Osteoblast (primary cell): ENCODE results near the gene OR2A5. TPM values are rescaled to one million over a fixed set of nuclear protein-coding genes. Genes with fewer than 3 reads are reported as not detected.
"Not testable (repeated sequence)": the region's sequence is repeated elsewhere in the genome, so short reads cannot be mapped to it uniquely, and the experiment has no call there.

Source experiments
- DNase-seq: peaks from one replicate; pipeline ENCODE4 v3.0.0; 2011; ENCODE audit warnings: low spot score, mixed read lengths; ENCODE audit not compliant: insufficient read length; ENCODE audit errors: missing footprints
- H2AFZ ChIP-seq: 2 replicates; pipeline ENCODE4 v1.6.0; 2011; ENCODE audit warnings: mild to moderate bottlenecking, low read length
- H3K27ac ChIP-seq: 2 replicates; pipeline ENCODE4 v1.5.1; 2011; ENCODE audit warnings: mild to moderate bottlenecking, low read depth, low read length, moderate library complexity
- H3K27me3 ChIP-seq: 2 replicates; pipeline ENCODE4 v1.6.0; 2012; ENCODE audit warnings: mild to moderate bottlenecking, control low read depth, inconsistent platforms, low read length, moderate library complexity; ENCODE audit not compliant: insufficient read depth
- H3K36me3 ChIP-seq: 2 replicates; pipeline ENCODE4 v1.5.1; 2011; ENCODE audit warnings: mild to moderate bottlenecking, low read length, control low read depth, moderate library complexity; ENCODE audit not compliant: insufficient read depth
- H3K4me1 ChIP-seq: 2 replicates; pipeline ENCODE4 v1.5.1; 2011; ENCODE audit warnings: mild to moderate bottlenecking, low read length, control low read depth, moderate library complexity; ENCODE audit not compliant: insufficient read depth
- H3K4me2 ChIP-seq: 2 replicates; pipeline ENCODE4 v1.6.0; 2011; ENCODE audit warnings: mild to moderate bottlenecking, low read length; ENCODE audit not compliant: insufficient read depth
- H3K4me3 ChIP-seq: fragments of 200-600 bp; sonication (generic); 3 replicates; pipeline ENCODE4 v1.5.1; 2012; ENCODE audit warnings: mild to moderate bottlenecking, low read length, inconsistent platforms; ENCODE audit not compliant: insufficient read depth
- H3K79me2 ChIP-seq: 2 replicates; pipeline ENCODE4 v1.6.0; 2012; ENCODE audit warnings: mild to moderate bottlenecking, low read length, control low read depth, inconsistent platforms; ENCODE audit not compliant: insufficient read depth
- H3K9me3 ChIP-seq: 2 replicates; pipeline ENCODE4 v1.5.1; 2011; ENCODE audit warnings: low read depth, low read length, control low read depth
- H4K20me1 ChIP-seq: 2 replicates; pipeline ENCODE4 v1.6.0; 2012; ENCODE audit warnings: mild to moderate bottlenecking, low read length, control low read depth; ENCODE audit not compliant: insufficient read depth
- total RNA-seq: library from RNA; depleted of rRNA; stranded (reverse); fragments of >200 nt; gene quantifications from 2 replicates; pipeline ENCODE4 v1.2.3, GENCODE V29; 2012
- TF ChIP-seq, protein P1 (sequence below): IDR thresholded peaks from 2 replicates; pipeline ENCODE4 v1.5.1; 2011; ENCODE audit warnings: mild to moderate bottlenecking, low read depth, low read length, moderate library complexity; ENCODE audit errors: extremely low read depth

OR2A5 gene
- total RNA-seq, 1 donor: not detected

DNA sequence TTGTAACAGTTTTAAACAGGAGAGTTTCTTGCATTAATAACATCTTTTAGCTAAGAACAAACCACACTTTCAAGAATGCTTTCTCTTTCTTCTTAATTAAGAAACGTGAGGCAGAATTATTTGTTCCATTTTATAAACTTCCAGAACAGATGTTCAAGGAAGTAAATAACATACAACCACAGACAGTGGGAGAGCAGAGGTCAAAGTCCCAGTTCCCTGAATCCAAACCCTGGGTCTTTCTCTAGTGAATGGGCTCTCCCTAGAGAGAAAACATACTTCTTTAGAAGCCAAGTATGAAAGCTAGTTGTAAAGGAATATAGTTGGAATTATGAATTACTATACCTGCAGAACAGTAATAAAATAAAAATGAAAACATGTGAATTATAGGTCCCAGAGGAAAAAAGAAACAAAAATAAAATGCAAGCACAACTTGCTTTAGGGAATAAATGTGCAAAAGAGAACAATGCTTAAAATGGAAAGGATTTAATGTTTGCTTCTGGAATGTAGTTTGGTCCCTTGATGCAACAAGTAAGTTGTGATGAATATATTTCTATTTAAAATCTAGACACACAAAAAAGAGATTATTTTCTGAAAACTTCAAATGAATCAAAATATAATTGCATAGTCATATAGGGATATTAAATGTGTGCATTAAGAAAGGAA, 42.6 kb upstream of the OR2A5 start:
- Histone ChIP-seq H3K4me1 (no peaks in the 10 kb centered on the region), H3K36me3 (no peaks in the 10 kb centered on the region), H3K27ac (no peak overlapping the region), H2AFZ (no peak overlapping the region), H3K79me2 (no peaks in the 10 kb centered on the region), H3K27me3 (no peaks in the 10 kb centered on the region), H3K4me3 (no peak overlapping the region), H4K20me1 (no peaks in the 10 kb centered on the region), H3K4me2 (no peak overlapping the region), H3K9me3 (no peaks in the 10 kb centered on the region)
- DNase-seq: no peak
- TF ChIP-seq, protein P1, sequence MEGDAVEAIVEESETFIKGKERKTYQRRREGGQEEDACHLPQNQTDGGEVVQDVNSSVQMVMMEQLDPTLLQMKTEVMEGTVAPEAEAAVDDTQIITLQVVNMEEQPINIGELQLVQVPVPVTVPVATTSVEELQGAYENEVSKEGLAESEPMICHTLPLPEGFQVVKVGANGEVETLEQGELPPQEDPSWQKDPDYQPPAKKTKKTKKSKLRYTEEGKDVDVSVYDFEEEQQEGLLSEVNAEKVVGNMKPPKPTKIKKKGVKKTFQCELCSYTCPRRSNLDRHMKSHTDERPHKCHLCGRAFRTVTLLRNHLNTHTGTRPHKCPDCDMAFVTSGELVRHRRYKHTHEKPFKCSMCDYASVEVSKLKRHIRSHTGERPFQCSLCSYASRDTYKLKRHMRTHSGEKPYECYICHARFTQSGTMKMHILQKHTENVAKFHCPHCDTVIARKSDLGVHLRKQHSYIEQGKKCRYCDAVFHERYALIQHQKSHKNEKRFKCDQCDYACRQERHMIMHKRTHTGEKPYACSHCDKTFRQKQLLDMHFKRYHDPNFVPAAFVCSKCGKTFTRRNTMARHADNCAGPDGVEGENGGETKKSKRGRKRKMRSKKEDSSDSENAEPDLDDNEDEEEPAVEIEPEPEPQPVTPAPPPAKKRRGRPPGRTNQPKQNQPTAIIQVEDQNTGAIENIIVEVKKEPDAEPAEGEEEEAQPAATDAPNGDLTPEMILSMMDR: no peak

DNA sequence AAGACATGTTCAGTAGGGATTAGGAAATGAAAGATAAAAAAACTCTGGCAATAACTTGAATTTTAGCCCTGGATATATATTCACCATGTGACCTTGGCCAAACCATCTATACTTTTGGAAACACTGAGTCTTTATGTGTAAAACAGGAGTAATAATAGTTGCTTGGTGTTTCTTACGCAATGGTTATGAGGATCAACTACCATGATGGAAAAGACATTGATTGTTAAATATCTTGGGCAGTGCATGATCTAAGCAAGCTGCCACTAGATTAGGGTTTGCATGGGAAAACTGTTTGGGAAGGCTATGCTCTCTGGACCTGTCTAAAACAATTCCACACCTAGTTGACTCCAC, 42.1 kb upstream of the OR2A5 start:
- Histone ChIP-seq H3K27ac (no peak overlapping the region), H3K4me2 (no peak overlapping the region), H3K79me2 (no peaks in the 10 kb centered on the region), H4K20me1 (no peaks in the 10 kb centered on the region), H3K4me1 (no peaks in the 10 kb centered on the region), H3K36me3 (no peaks in the 10 kb centered on the region), H3K4me3 (no peak overlapping the region), H3K9me3 (no peaks in the 10 kb centered on the region), H2AFZ (no peak overlapping the region), H3K27me3 (no peaks in the 10 kb centered on the region)
- TF ChIP-seq, protein P1: no peak
- DNase-seq: no peak

DNA sequence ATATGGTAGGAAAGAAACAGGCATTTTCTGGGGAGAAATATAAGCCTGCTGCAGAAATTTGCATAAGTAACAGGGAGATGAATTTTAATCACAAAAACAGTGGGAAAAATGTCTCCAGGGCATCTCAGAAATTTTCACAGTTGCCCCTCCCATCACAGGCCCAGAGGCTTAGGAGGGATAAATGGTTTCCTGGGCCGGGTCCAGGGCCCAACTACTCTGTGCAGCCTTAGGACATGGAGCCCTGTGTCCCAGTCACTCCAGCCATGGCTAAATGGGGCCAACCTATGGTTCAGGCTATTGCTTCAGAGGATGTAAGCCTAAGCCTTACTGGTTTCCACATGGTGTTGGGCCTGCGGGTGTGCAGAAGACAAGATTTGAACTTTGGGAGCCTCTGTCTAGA, 39.4 kb upstream of the OR2A5 start:
- TF ChIP-seq, protein P1: no peak
- no peak for DNase-seq
- no peaks in the 10 kb centered on the region for H3K9me3 ChIP-seq
- no peak overlapping the region for H3K27ac ChIP-seq
- H3K4me1 ChIP-seq: no peaks in the 10 kb centered on the region
- no peaks in the 10 kb centered on the region for H3K27me3 ChIP-seq
- H3K4me3 ChIP-seq: no peak overlapping the region
- H3K79me2 ChIP-seq: no peaks in the 10 kb centered on the region
- H4K20me1 ChIP-seq: no peaks in the 10 kb centered on the region
- H3K36me3 ChIP-seq: no peaks in the 10 kb centered on the region
- H3K4me2 ChIP-seq: no peak overlapping the region
- H2AFZ ChIP-seq: no peak overlapping the region

DNA sequence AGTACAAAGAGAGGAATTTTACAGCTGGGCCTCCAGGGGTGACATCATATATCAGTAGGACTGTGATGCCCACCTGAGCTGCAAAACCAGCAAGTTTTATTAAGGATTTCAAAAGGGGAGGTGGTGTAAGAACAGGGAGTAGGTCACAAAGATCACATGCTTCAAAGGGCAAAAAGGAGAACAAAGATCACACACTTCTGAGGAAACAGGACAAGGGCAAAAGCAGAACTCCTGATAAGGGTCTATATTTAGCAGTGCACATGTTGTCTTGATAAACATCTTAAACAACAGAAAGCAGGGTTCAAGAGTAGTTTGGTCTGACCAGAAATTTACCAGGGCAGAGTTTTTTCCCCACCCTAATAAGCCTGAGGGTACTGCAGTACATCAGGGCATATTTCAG, 38.7 kb upstream of the OR2A5 start:
- not testable (repeated sequence) for H3K4me1 ChIP-seq

DNA sequence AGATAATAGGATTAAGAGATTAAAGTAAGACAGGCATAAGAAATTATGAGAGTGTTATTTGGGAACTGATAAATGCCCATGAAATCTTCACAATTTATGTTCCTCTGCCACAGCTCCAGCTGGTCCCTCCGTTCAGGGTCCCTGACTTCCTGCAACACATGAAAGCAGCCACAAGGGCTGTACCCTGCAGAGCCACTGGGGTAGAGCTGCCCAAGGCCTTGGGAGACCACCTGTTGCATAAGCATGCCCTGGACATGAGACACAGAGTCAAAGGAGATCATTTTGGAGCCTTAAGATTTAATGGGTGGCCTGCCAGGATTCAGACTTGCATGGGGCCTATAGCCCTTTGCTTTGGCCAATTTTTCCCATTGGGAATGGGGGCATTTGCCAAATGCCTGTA, 37.9 kb upstream of the OR2A5 start:
- H3K79me2 ChIP-seq, H3K9me3 ChIP-seq, H2AFZ ChIP-seq, H3K27me3 ChIP-seq, H3K4me3 ChIP-seq, H3K27ac ChIP-seq, H3K36me3 ChIP-seq, H4K20me1 ChIP-seq, H3K4me1 ChIP-seq, H3K4me2 ChIP-seq, DNase-seq: not testable (repeated sequence)

More for the DNA sequence above, 38.7 kb upstream of the OR2A5 start:
- not testable (repeated sequence) for H4K20me1 ChIP-seq, H3K36me3 ChIP-seq, H3K27me3 ChIP-seq, H3K9me3 ChIP-seq, H3K4me3 ChIP-seq, H3K4me2 ChIP-seq, DNase-seq, H3K79me2 ChIP-seq, H2AFZ ChIP-seq, H3K27ac ChIP-seq
